ENCODE results near the gene TIMM44.

DNA sequence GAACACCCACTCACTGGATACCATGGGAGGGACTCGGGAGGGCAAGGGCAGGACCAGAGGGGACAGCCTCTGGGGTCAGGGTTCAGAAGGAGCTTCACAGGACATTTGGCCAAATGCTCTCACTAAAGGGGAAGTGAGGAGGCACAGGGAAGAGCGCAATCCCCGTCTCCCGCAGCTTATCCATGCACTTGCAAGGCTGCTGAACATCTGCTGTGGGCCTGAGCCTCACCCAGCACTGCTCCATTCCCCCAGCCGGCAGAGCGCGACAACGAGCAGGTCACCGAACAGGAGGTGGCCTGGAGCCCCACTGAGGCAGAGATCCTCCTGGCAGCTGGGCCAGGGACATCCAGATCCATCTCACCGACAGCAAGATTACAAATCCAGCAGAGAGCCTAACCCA lies 38.6 kb upstream of the TIMM44 start:
- TF ChIP-seq POLR2A (IDR thresholded peaks at IDR 0.05), result no peak
- TF ChIP-seq, protein P1, sequence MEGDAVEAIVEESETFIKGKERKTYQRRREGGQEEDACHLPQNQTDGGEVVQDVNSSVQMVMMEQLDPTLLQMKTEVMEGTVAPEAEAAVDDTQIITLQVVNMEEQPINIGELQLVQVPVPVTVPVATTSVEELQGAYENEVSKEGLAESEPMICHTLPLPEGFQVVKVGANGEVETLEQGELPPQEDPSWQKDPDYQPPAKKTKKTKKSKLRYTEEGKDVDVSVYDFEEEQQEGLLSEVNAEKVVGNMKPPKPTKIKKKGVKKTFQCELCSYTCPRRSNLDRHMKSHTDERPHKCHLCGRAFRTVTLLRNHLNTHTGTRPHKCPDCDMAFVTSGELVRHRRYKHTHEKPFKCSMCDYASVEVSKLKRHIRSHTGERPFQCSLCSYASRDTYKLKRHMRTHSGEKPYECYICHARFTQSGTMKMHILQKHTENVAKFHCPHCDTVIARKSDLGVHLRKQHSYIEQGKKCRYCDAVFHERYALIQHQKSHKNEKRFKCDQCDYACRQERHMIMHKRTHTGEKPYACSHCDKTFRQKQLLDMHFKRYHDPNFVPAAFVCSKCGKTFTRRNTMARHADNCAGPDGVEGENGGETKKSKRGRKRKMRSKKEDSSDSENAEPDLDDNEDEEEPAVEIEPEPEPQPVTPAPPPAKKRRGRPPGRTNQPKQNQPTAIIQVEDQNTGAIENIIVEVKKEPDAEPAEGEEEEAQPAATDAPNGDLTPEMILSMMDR (IDR thresholded peaks at IDR 0.05), result no peak
- no peak for TF ChIP-seq EP300 (IDR thresholded peaks at IDR 0.05)

Measured in ovary (tissue), 3 donors.